GM10266 (cell line): ENCODE data around the gene EMC1.

Source experiments
- DNase-seq: peaks from one replicate; pipeline ENCODE4 v3.0.0; 2012; ENCODE audit errors: extremely low spot score
- TF ChIP-seq, protein P1 (sequence below): IDR thresholded peaks from 2 replicates; pipeline ENCODE4 v1.5.1; 2012; ENCODE audit warnings: mild to moderate bottlenecking, low read depth; ENCODE audit not compliant: control insufficient read depth, insufficient read depth; ENCODE audit errors: missing control alignments

EMC1 gene

GRCh38 chr1:19199329-19199968, 51.9 kb downstream of the EMC1 start:
- no peak for DNase-seq
- TF ChIP-seq, protein P1, sequence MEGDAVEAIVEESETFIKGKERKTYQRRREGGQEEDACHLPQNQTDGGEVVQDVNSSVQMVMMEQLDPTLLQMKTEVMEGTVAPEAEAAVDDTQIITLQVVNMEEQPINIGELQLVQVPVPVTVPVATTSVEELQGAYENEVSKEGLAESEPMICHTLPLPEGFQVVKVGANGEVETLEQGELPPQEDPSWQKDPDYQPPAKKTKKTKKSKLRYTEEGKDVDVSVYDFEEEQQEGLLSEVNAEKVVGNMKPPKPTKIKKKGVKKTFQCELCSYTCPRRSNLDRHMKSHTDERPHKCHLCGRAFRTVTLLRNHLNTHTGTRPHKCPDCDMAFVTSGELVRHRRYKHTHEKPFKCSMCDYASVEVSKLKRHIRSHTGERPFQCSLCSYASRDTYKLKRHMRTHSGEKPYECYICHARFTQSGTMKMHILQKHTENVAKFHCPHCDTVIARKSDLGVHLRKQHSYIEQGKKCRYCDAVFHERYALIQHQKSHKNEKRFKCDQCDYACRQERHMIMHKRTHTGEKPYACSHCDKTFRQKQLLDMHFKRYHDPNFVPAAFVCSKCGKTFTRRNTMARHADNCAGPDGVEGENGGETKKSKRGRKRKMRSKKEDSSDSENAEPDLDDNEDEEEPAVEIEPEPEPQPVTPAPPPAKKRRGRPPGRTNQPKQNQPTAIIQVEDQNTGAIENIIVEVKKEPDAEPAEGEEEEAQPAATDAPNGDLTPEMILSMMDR: no peak

- TF ChIP-seq, protein P1: no peak
- DNase-seq: no peak
Observed at GRCh38 chr1:19198820-19199219, 52.5 kb downstream of the EMC1 start.

DNA sequence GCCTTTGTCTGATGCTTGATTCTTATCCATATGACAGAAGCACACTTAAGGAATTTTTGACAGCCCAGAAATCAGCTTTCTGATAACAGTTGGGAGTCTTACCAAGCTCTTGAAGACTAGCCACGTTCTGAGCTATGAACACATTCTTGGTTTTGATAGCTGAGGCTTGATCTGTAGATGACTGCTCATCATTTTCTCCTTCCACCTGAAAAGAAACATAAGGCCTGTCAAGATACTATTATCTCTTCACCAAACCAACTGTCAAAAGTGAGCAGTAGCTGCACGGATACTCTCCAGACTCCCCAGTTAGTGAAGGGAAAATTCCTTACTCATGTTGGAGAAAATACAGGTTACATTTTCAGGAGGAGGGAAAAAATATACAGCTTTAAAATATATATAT, 53.5 kb downstream of the EMC1 start:
- TF ChIP-seq, protein P1: no peak
- DNase-seq: no peak

- TF ChIP-seq, protein P1: no peak
- DNase-seq: no peak
Observed at GRCh38 chr1:19196331-19196730, 55.0 kb downstream of the EMC1 start.

DNA sequence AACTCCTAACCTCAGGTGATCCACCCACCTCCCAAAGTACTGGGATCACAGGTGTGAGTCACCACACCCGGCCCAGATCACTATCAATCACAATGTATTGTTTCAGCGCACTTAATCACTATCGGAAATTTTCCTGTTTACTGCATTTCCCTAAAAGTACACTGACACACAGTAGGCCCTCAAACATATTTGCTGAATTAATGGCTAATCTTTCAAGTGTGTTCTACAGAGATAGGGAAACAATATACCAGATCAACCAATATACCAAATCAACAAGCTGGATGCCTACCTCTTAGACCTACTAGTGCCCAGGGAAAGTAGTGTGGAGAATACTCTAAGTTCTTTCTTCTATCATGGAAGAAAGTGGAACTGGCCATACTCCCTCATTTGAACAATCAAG, 58.3 kb downstream of the EMC1 start:
- no peak for DNase-seq
- TF ChIP-seq, protein P1: no peak

- TF ChIP-seq, protein P1: no peak
Observed at GRCh38 chr1:19191811-19192210, 59.5 kb downstream of the EMC1 start.

GRCh38 chr1:19190468-19190867, 60.9 kb downstream of the EMC1 start:
- TF ChIP-seq, protein P1: no peak
- no peak for DNase-seq

More at GRCh38 chr1:19191811-19192210, 59.5 kb downstream of the EMC1 start:
- no peak for DNase-seq
